ENCODE data around the gene CFAP73. TPM values are rescaled to one million over a fixed set of nuclear protein-coding genes. Genes with fewer than 3 reads are reported as not detected.

CFAP73 gene
- total RNA-seq: under 1 TPM in 1 of 6 experiments, not detected in 5; 0.15 TPM
- long read RNA-seq: 0 reads

DNA sequence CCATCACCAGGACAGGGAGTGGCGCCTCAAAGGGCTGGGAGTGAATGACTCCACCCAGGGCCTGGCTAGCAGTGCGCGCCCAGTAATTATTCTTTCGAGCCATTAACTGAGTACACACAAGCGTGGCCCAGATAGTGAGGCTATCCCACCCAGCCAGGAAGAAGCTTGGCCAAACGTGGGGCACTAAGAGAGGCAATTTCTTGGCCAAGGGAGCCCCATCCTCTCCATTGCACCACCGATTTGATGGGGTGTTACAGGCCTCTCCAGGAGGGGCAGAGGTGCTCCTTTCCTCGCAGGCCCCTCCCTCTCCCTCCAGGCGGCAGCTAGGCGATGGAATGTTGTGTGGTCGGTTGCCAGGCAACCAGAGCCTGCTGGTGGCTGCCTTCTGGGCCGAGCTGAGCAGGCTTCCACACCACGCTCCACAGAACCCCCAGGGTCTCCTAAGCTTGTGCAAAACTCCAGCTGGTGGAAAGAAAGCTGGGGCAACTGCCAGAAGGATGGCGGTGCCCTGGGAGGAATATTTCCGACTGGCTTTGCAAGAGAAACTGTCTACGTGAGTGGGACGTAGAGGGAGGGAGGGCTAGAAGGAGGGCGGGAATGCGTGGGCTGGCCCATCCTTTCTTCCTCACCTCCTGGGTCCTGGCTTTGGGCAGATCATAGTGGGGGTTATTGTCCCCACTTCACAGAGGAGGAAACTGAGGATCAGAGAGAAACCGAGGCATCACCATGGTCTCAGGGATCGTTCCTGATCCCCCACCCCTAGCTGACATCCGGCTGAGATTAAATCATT is at the start of gene CFAP73:
Gene CFAP73, plus strand, starts transcription at position 364 of the 790 bp plus-strand sequence. Its CDS starts 134 bp downstream, at position 498.
- intact Hi-C loops (cut with DNase I): no loop called here
- TF ChIP-seq POLR2A (IDR thresholded peaks at IDR 0.05): no peak
- TF ChIP-seq, protein P1, sequence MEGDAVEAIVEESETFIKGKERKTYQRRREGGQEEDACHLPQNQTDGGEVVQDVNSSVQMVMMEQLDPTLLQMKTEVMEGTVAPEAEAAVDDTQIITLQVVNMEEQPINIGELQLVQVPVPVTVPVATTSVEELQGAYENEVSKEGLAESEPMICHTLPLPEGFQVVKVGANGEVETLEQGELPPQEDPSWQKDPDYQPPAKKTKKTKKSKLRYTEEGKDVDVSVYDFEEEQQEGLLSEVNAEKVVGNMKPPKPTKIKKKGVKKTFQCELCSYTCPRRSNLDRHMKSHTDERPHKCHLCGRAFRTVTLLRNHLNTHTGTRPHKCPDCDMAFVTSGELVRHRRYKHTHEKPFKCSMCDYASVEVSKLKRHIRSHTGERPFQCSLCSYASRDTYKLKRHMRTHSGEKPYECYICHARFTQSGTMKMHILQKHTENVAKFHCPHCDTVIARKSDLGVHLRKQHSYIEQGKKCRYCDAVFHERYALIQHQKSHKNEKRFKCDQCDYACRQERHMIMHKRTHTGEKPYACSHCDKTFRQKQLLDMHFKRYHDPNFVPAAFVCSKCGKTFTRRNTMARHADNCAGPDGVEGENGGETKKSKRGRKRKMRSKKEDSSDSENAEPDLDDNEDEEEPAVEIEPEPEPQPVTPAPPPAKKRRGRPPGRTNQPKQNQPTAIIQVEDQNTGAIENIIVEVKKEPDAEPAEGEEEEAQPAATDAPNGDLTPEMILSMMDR (IDR thresholded peaks at IDR 0.05): no peak
- H3K36me3 ChIP-seq: no peaks in the 10 kb centered on the region
- peaks cover 0 to 14% (median 3%) of the 10 kb centered on the region in 4 donors for H3K4me1 ChIP-seq
- H3K9me3 ChIP-seq: no peaks in the 10 kb centered on the region
- H3K4me3 ChIP-seq: no peak within 1 kb of the TSS
- no peaks in the 10 kb centered on the region for H3K27me3 ChIP-seq
- WGBS (ENCODE audit: insufficient coverage, low coverage, low lambda C conversion rate, missing lambda C conversion rate): 53% methylated on average over 7 of the region's 22 CpGs
- no peak within 1 kb of the TSS for H3K27ac ChIP-seq
- ATAC-seq (peak in 1 of 4 donors; percentile 42), DNase-seq (no peak)

DNA sequence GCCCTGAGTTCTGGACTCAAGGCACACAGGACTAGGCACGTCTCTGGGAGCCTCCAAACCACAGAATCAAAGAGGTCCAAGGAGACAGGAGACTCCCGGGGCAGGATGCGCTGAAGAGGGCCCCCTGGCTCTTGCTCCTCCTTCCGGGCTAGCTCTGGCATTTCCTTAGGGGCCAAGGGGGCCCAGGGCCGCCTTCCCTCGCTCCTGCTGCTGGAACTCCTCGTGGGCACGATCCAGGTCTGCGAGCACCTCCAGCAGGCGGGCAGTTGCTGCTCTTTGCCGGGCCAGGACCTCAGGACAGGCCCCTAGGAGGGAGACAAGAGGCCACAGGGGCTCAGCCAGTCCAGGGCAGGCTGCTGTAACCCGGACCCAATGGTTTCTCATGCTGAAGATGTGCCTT is 49.8 kb upstream of the CFAP73 start:
- Histone ChIP-seq H3K36me3 (no peaks in the 10 kb centered on the region), H3K27ac (no peak overlapping the region), H3K27me3 (no peaks in the 10 kb centered on the region), H3K9me3 (no peaks in the 10 kb centered on the region), H3K4me3 (no peak overlapping the region), H3K4me1 (peaks cover 0 to 11% (median 0%) of the 10 kb centered on the region in 4 donors)
- ATAC-seq: no peak
- no peak for DNase-seq
- intact Hi-C loops (cut with DNase I): loop anchor here (5.0 kb wide), 2 partner anchors 47 to 52 kb away; no protein-coding TSS in a partner anchor
- no CpG with 5 or more reads among the region's 12 CpGs for WGBS (ENCODE audit: insufficient coverage, low coverage, low lambda C conversion rate, missing lambda C conversion rate)
- no peak for TF ChIP-seq POLR2A (IDR thresholded peaks at IDR 0.05)
- TF ChIP-seq, protein P1 (IDR thresholded peaks at IDR 0.05): no peak

DNA sequence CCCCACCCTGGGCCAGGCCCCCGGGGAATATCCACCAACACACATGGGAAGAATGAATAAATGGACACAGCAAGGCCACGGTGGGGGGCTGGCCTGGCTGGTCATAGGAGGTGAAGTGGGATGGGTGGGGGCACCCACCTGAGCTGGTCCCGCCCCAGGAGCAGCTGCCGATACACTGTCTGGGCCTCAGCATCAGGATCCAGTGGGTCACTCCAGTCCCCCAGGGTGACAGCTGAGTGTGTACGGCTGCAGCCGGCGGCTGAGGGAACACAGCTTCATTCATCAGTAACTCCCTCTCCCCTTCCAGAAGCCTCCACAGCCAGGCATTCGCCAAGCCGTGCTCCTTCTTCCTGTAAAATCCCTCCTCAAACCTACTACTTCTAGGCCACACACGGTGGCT is 47.8 kb upstream of the CFAP73 start:
- no peak overlapping the region for H3K27ac ChIP-seq
- DNase-seq: no peak
- no peaks in the 10 kb centered on the region for H3K9me3 ChIP-seq
- H3K36me3 ChIP-seq: no peaks in the 10 kb centered on the region
- intact Hi-C loops (cut with DNase I): no loop called here
- no peaks in the 10 kb centered on the region for H3K27me3 ChIP-seq
- ATAC-seq: no peak
- H3K4me3 ChIP-seq: no peak overlapping the region
- peaks cover 0 to 11% (median 0%) of the 10 kb centered on the region in 4 donors for H3K4me1 ChIP-seq
- TF ChIP-seq, protein P1 (IDR thresholded peaks at IDR 0.05): no peak
- TF ChIP-seq POLR2A (IDR thresholded peaks at IDR 0.05): no peak
- 92% methylated on average over 2 of the region's 10 CpGs for WGBS (ENCODE audit: insufficient coverage, low coverage, low lambda C conversion rate, missing lambda C conversion rate)

DNA sequence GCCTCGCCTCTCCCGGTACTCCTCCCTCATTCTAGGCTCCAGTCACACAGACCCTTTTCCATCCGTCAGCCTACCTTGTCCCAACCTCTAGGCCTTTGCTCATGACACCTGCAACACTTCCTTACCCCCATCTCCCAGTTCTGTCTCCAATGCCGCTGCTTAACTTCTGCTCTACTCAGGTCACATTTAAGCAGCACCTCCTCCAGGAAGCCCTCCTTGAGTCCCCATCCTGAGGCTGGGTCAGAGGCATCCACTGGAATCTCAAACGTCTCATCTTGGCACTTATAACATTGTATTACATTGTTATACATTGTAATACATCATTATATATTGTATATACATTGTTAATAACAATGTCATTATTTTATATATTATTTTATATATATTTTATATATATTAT is 46.7 kb upstream of the CFAP73 start:
- DNase-seq (no peak), ATAC-seq (no peak)
- no peaks in the 10 kb centered on the region for H3K27me3 ChIP-seq
- H3K4me1 ChIP-seq: peaks cover 0 to 9% (median 0%) of the 10 kb centered on the region in 4 donors
- no peak overlapping the region for H3K4me3 ChIP-seq
- H3K9me3 ChIP-seq: no peaks in the 10 kb centered on the region
- no peaks in the 10 kb centered on the region for H3K36me3 ChIP-seq
- TF ChIP-seq, protein P1 (IDR thresholded peaks at IDR 0.05): no peak
- no peak overlapping the region for H3K27ac ChIP-seq
- intact Hi-C loops (cut with DNase I): no loop called here
- WGBS (ENCODE audit: insufficient coverage, low coverage, low lambda C conversion rate, missing lambda C conversion rate): 85% methylated on average over 5 of the region's 5 CpGs

Data from right lobe of liver (tissue), 6 donors.